Activated CD4-positive, alpha-beta T cell treated with anti-CD3 and anti-CD28 coated beads for 1 hour (primary cell): ENCODE measurements around the gene ITGA8.
"Not testable (repeated sequence)": the region's sequence is repeated elsewhere in the genome, so short reads cannot be mapped to it uniquely, and the experiment has no call there.

Source experiments
- DNase-seq: peaks from one replicate; pipeline ENCODE4 v3.0.0-alpha.2; 2020

ITGA8 gene

DNA sequence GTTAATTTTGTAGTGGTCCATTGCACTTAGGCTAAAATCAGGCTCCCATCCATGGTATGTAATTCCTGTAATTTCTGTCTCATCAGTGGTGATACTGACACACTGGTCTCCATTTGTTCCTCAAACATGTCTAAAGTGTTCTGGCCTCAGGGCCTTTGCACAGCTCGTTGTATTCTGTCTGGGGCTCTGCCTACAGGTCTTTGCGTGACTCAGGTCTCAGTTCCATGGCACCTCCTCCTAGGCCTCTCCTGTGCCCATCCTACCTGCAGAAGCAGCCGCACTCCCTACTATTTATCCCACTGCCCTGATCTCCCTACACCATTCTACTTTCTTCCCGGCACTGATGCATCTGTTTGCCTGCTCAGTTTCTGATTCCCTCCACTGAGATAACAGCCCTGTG, 173.8 kb downstream of the ITGA8 start:
- no peak for DNase-seq

DNA sequence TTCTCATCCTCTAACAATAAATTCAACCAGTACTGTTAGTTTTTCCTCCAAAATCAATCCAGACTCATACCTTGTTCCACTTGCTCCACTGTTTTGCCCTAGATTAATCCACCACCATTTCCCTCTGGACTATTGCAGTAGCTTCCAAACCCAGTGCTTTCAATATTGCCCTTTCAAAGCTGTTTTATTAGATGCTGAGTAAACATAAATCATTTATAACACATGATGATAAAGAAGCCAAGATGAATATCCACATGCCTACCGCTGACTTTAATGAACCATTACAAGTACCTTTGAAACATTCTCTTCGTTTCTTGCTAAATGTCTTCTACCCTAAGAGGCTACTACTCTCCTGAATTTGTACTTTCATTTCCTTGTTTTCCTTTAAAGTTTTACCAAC, 174.5 kb downstream of the ITGA8 start:
- DNase-seq, result no peak

DNA sequence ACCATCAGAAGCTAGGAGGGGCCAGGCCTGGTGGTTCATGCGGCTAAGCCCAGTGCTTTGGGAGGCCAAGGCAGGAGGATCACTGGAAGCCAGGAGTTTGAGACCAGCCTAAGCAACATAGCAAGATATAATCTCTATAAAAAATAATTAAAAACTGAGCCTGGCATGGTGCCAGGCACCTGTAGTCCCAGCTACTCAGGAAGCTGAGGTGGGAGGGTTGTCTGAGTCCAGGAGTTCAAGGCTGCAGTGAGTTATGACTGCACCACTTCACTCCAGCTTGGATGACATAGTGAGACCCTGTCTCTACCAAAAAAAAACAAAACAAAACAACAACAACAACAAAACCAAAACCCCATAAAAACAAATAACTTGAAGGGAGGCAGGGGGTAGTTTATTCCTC, 175.7 kb downstream of the ITGA8 start:
- no peak for DNase-seq

DNA sequence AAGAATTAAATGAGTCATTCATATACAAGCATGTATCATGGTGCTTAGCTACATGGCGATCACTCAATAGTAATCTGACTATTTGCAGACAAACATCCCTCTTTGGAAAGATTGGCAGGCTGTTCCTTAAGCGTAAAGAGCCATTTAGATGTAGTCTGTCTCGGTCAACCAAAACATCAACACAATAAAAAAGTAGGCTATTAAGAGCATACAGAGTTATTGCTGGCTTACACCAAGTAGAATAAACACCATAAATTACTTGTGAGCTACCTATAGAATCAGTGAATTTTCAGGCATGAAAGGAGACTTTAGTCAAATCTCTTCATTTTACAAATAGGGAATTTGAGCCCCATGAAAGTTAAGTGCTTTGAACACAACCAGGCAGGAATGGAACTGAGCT, 176.9 kb downstream of the ITGA8 start:
- no peak for DNase-seq

DNA sequence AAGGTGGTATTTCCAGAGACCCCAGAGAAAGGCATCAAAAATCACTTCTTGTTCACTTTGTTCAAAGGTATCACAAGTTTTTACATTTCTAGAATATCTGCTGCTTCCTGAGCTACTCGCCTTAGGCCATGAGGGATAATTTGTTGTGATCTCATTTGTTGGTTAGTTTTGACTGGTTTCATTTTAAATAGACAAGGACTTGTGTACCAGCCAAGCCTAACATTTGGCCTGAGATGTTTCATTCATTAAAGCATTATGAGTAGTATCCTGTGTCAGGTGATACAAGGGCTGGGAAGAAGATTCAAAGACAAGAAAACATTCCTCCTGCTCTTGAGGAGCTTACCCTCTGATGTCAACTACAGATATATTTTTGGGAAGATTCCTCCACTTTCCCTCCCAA, 178.3 kb downstream of the ITGA8 start:
- no peak for DNase-seq

DNA sequence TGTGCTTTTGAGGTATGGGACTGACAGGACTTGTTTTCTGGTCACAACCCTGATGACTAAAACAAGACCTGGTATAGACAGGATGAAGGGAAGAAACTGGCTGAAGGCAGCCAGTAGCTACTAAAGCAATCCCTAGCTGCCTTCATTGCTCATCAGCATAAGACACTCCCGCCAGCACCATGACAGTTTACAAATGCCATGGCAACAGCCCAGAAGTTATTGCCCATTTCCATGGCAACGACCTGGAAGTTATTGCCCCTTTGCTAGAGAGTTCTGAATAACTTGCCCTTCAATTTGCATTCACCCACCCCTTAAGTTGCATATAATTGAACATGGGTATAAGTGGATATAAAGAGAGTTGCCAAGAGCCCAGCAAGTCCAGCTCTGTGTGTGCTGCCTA, 179.0 kb downstream of the ITGA8 start:
- DNase-seq, result no peak

DNA sequence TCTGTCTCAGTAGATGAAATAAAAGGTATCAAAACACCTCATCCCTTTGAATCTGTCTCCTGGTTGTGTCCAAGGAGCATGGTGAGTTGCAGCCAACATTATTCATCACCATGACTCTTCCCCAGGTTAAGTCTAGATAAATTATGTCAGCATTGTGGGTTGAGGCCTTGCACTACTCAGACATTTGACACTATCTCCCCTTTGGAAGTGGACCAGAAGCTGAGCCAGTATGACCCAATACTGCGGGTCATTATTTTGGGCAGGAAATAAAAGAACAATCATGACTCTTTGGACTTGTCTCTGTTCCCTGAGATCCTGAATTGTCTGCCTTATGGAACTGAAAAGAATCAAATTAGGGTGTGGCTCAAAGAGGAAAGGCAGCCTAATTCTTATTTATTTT, 180.5 kb downstream of the ITGA8 start:
- DNase-seq, result no peak

DNA sequence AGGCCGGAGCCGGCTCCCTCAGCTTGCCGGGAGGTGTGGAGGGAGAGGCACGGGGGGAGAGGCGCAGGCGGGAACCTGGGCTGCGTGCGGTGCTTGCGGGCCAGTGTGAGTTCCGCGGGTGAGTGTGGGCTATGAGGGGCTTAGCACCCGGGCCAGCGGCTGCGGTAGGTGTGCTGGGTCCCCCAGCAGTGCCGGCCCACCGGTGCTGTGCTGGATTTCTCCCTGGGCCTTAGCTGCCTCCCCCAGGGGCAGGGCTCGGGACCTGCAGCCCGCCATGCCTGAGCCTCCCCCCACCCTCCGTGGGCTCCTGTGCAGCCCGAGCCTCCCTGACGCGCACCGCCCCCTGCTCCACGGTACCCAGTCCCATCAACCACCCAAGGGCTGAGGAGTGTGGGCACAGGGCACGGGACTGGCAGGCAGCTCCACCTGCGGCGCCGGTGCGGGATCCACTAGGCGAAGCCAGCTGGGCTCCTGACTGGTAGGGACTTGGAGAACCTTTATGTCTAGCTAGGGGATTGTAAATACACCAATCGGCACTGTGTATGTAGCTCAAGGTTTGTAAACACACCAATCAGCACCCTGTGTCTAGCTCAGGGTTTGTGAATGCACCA, 184.7 kb downstream of the ITGA8 start:
- DNase-seq, result not testable (repeated sequence)

DNA sequence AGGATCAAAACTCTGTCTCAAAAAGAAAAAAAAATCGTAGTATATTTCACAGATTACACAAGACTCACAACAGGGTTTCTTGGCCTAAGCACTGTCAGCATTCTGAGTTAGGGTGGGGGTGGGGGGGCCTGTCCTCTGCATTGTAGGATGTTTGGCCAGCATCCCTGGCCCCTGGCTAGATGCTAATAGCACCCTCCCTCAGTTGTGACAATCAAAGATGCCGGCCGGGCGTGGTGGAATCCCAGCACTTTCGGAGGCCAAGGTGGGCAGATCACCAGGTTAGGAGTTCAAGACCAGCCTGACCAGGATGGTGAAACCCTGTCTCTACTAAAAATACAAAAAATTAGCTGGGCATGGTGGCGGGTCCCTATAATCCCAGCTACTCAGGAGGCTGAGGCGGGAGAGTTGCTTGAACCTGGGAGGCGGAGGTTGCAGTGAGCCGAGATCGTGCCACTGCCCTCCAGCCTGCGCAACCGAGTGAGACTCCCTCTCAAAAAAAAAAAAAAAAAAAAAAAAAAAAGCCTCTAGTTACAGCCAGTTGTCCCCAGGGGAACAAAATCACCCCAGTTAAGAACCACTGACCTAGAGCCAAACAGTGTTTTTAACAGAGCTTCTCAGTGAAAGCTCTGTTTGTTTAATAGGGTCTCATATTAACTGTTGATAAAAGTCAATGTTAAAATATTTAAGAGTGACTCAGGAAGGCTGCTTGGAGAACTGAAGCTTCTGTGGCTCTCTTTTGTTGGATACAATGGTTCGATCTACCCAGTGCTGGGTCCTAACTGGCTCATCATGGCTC, 187.6 kb downstream of the ITGA8 start:
- DNase-seq, result no peak

DNA sequence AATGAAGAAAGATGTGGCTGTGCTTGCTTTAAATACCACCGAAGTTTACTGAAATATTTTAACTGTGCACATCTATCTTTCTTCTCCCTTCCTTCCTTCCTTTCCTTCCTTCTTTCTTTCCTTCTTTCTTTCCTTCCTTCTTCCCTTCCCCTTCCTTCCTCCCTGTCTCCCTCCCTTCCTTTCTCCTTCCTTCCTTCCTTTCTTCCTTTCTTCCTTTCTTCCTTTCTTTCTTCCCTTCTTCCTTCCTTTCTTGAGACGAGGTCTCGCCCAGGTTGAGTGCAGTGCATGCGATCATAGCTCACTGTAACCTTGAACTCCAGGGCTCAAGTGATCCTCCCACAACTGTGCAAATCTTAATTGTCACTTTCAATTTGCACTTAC, 190.9 kb downstream of the ITGA8 start:
- no peak for DNase-seq

DNA sequence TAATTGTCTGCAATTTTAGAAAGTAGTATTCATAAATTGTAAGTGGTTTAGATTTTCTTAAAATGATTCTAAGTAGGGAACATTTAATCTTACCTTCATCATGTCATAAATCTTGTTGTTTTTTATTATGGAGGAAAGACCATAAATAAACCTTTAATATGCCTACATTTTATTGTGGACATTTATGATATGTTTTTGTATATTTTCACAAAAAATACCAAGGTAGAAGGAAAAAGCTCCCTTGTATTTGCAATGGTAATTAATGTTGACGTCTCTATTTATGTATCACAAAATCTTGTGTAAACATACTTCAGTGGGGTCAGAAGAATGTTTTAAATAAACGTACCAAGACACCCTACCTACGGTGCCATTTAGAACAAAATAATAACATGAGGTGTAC, 193.0 kb downstream of the ITGA8 start:
- DNase-seq, result no peak

DNA sequence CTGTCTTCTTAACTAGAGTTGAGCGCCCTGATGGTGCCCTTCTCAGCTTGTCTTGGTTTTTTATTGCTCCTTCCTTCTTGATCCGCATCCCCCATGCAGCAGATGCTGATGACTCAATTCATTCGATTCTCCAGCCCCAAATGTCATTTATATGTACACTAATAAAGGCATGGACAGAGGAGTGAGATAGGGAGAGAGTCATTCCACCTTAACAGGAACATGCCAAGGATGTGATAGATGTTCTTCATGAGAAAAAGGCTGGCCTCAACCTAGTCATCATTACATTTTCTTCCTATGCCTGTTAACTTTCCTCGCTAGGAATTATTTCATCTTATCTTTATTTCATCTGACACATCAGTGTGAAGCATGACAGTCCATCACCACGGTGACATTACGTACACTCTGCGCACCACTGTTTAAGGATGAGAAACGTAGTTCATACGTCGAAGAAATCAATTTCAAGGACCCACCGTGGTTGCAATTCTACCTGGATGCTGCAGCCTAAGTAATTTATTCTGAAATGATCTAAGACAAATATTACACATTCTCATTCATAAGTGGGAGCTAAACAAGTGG, 198.3 kb downstream of the ITGA8 start:
- DNase-seq, result no peak

DNA sequence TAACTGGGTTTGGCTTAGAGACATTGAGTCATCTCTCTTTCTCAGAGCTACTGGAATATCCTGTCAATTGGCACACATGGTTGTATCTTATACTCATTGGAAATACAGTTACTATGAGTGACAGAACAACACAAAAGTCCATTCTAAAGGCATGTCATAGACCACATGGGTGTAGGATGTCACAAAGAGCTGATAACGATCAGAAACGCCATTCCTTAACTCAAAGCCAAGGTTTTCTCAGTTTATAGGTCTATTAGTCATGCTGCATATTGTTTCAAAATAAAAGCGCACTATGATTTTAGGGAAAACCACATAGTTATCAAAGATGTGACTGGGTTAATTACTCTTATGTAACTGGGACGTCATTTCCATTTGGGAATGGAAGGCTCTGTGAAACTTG, 201.5 kb downstream of the ITGA8 start:
- DNase-seq, result no peak

DNA sequence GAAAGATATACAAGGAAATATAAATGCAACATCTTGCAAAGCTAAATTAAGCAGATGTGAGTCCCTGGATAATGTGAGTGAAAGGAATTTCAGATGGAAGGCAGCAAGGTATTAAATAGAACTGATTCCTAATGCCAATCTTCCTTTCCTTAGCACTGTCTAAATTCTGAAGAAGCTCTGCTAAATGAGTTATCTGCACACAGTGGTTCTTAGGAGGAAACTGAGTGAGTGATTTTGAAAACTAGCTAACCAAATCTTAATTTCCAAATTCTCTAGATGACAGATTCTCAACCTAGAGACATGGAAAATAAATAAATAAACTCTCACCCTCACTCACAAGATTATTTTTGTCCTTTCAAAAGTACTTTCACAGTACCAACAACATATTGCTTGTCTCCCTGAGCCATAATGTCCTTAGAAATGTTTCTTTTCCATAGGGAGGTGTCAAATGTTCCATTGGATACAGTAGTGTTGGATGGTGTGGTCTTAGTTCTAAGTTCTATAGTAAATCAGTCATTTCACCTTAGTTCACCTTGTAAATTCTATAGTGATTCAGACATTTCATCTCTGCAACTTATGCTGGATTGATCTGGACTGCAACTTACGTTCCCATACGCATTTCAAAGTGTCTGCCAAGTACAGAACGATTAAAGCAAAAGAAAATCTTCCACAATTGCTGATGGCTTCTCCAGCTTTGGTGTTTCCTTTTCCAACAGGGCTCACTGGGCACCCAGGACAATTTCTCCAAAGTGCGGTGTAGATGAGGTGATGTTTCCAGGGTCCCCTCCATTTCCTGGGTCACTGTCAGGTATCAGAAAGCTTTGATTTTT, 203.3 kb downstream of the ITGA8 start:
- DNase-seq, result no peak

DNA sequence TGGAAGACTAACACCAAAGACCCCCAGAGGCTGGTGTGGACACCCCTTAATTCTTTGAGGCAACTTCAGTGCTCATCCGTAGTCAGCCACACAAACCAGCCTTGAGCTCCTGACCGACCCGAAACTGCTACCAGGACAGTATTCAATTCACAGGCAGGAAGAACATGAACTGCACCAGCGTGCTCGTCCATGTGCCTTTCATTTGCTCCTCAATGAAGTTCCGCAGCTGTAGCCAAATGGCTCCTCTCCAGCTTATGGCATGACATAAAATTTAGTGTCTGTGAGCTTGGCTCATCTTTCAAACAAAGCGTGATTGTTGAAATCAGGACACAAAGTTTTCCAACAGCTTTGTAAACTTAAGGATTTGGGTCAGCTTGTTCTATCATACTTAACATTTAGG, 204.5 kb downstream of the ITGA8 start:
- DNase-seq, result no peak

DNA sequence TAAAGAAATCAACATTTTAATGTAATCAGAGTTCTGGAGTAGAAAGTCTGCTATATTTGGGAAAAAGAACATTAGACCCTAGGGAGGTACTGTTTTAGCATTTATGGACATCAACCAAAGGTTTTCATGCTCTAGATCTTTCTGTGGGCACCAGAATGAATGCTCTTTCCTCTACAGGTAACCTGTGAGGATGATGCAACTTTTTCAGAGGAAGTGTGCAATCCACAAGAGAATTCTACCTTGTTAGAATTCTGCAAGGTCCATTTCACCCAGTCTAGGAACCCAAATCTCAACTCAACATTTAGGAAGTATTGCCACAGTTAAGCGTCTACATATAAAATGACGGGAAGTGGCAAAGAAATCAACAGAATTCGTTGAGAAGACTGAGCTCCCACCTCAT, 208.8 kb downstream of the ITGA8 start:
- DNase-seq, result no peak

DNA sequence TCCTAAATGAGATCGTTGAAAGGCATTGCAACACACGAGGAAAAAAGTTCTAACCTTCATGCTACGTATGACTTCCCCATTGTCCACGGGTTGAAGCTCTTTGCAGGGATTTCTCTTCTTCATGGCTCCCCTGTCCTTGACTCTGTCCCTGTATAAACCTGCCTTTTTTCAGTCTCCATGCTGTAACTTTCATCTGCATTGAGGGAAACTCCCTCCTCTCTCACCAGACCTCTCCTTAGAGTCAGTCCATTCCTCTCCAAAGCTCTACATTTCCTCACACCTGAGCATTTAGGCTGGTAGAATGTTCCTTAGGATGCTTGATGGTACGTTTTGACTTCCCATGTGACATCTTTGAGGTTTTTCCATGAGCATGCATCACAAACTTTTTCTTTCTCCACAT, 214.4 kb downstream of the ITGA8 start:
- no peak for DNase-seq

DNA sequence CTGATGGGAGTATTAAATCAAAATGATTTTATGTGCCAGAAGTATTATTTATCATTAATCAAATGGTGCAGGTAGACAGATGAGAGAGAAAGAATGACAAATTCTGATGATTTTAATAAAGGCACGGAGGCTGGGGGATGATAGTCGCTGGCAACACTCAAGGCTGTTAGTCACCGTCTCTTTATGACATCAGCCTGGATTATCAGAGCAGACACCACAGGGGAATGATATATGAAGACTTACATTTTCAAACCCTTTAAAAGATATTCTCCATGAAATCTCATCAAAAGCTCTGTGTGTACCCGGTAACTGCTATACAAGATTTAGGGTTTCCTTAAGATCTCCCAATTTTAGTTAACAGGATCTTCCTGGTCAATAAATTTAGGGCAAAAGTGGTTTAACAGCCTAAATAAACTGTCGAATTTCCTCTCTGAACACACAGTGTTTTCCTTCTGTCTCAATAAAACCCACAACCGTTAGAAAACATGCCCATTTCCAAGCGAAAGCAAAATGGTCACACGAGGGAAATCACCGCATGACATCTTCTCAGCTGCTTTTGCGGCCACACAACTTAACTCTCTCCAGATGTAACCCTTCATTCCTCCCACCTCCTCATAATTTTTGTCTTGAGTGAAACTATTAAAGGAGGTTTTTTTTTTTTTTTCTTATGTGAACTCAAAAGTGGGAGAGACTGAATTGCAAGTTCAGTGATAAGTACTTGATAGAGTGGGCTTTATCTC, 215.5 kb downstream of the ITGA8 start:
- DNase-seq, result no peak

DNA sequence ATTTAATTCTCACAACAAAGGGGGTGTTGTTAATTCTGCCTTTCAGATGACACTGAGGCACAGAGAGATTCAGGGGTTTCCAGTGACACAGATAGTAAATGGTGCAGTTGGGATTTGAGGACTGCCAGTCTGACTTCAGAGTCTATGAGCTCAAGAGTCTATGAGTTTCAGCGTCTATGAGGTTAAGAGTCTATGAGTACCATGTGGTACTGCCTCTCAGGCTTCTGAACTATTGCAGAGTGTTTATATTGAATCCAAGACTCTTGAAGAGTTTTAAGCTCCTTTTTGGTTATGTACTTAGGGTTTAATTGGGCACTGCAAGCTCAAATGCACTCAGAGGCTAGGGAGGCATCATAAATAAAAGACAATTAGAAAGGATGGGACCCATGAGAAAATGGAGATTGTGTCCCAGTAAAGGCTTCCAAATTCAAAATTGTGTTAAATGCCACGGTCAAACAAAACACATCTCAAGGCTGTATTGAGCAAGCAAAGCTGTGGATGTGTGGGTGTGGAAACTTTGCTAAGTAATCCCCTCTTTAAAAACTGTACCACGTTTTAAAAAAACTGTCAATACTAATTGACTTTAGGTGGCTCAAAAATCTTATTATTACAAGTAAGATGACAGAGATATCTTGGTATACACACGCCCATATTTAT, 224.7 kb downstream of the ITGA8 start:
- DNase-seq, result no peak

DNA sequence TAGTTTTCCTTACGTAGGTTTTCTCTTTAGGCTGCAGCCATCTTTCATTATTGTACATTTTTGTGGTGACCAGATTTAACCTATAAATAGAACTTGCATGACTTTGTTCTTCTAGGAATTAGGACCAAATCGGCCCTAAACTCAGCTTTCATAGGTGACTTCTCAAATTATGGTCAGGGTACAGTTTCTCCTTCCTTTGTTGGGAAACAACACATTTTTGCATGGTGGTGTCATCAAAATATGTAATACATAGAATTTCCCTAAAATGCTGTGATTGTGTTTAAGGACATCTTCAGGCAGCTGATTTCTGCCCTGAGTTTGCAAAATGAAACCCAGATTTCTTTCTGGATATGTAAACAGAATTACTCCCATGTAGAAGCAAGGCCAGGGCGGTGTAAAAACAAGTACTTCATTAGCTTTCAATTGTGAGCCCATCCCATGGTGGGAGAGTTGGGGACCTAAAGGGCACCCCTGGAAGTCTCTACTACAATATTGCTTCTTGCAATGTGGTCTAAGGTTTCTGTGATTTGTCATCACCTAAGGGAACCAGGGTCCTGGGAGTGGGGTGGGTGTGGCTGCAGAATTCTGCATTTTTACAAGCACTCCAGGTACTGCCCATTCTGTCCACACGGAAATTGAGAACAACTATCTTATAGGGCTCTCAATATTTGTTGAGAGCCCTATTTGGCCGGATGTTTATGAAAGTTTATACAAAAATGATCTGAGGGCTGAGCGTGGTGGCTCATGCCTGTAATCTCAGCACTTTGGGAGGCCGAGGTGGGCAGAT, 227.7 kb downstream of the ITGA8 start:
- no peak for DNase-seq

DNA sequence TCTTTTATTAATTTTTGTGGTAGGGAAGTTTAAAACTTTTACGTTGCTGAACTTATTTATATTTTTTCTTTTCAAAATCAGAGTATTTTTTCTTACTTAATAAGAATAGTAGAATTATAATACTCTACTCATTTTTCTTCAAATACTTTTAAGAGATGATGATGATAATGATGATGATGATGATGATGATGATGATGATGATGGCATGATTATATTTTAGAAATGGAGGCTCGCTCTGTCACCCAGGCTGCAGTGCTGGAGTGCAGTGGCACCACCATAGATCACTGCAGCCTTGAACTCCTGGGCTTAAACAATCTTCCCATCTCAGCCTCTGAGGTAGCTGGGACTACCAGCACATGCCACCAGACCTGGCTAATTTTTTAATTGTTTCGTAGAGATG, 230.3 kb downstream of the ITGA8 start:
- DNase-seq, result no peak

DNA sequence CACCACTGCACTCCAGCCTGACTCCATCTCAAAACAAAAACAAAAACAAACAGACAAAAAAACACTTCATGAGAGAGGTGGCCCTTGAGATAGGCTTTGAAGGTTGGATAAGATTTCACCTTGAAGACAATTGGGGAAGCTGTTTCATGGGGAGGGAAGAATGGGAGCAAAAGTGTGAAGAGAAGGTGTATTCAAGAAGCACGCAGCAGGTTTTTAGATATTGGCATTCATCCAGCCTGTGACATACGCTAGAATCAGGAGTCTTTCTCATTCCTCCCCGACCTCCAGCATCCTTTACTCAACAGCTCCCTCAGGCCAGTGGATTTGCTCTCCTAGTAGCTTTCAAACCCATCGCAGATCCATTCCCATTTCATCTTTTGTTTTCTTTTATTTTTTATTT, 232.3 kb downstream of the ITGA8 start:
- no peak for DNase-seq
